Kidney epithelial cell (primary cell): ENCODE data around the gene OR52W1. TPM values are rescaled to one million over a fixed set of nuclear protein-coding genes. Genes with fewer than 3 reads are reported as not detected.
"Not testable (repeated sequence)": the region's sequence is repeated elsewhere in the genome, so short reads cannot be mapped to it uniquely, and the experiment has no call there.

Experiments used
- DNase-seq: peaks from one replicate; pipeline ENCODE4 v3.0.0-alpha.2; 2010; ENCODE audit warnings: low read depth
- H3K27me3 ChIP-seq: 2 replicates; pipeline ENCODE4 v1.6.0; 2011; ENCODE audit warnings: low read length; ENCODE audit not compliant: control insufficient read depth, insufficient read depth
- H3K36me3 ChIP-seq: 2 replicates; pipeline ENCODE4 v1.5.1; 2011; ENCODE audit warnings: low read length; ENCODE audit not compliant: control insufficient read depth, insufficient read depth
- H3K4me3 ChIP-seq: 2 replicates; pipeline ENCODE4 v1.5.1; 2011; ENCODE audit warnings: low read depth, mild to moderate bottlenecking, control low read depth, low read length
- total RNA-seq: library from RNA; depleted of rRNA; stranded (reverse); fragments of >200 nt; gene quantifications from 2 replicates; pipeline ENCODE4 v1.2.3, GENCODE V29; 2015
- TF ChIP-seq, protein P1 (sequence below): IDR thresholded peaks from 2 replicates; pipeline ENCODE4 v1.5.1; 2011; ENCODE audit warnings: mild to moderate bottlenecking, moderate library complexity, low read length, control low read depth, inconsistent platforms; ENCODE audit not compliant: insufficient read depth, poor library complexity, severe bottlenecking

Gene OR52W1
- total RNA-seq, 1 donor from 2014 or later: not detected

DNA sequence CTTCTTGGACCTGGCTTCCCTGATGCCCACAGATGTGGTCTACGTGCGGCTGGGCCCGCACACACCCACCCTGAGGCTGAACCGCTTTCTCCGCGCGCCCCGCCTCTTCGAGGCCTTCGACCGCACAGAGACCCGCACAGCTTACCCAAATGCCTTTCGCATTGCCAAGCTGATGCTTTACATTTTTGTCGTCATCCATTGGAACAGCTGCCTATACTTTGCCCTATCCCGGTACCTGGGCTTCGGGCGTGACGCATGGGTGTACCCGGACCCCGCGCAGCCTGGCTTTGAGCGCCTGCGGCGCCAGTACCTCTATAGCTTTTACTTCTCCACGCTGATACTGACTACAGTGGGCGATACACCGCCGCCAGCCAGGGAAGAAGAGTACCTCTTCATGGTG is 41.1 kb downstream of the OR52W1 start:
- Histone ChIP-seq H3K4me3 (no peak overlapping the region), H3K27me3 (no peaks in the 10 kb centered on the region), H3K36me3 (no peaks in the 10 kb centered on the region)
- TF ChIP-seq, protein P1, sequence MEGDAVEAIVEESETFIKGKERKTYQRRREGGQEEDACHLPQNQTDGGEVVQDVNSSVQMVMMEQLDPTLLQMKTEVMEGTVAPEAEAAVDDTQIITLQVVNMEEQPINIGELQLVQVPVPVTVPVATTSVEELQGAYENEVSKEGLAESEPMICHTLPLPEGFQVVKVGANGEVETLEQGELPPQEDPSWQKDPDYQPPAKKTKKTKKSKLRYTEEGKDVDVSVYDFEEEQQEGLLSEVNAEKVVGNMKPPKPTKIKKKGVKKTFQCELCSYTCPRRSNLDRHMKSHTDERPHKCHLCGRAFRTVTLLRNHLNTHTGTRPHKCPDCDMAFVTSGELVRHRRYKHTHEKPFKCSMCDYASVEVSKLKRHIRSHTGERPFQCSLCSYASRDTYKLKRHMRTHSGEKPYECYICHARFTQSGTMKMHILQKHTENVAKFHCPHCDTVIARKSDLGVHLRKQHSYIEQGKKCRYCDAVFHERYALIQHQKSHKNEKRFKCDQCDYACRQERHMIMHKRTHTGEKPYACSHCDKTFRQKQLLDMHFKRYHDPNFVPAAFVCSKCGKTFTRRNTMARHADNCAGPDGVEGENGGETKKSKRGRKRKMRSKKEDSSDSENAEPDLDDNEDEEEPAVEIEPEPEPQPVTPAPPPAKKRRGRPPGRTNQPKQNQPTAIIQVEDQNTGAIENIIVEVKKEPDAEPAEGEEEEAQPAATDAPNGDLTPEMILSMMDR: no peak
- no peak for DNase-seq

GRCh38 chr11:6240781-6241180 is 41.8 kb downstream of the OR52W1 start:
- H3K36me3 ChIP-seq: no peaks in the 10 kb centered on the region
- no peaks in the 10 kb centered on the region for H3K27me3 ChIP-seq
- TF ChIP-seq, protein P1: no peak
- no peak for DNase-seq
- H3K4me3 ChIP-seq: no peak overlapping the region

DNA sequence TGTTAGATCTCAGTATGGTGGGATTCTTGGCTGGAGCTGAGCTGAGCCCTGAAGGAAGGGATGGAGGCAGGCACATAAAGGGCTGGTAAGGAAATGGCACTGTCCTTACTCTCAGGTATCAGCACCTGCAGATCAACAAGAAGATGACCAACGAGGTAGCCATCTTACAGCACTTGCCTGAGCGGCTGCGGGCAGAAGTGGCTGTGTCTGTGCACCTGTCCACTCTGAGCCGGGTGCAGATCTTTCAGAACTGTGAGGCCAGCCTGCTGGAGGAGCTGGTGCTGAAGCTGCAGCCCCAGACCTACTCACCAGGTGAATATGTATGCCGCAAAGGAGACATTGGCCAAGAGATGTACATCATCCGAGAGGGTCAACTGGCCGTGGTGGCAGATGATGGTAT is 42.3 kb downstream of the OR52W1 start:
- no peak for DNase-seq
- TF ChIP-seq, protein P1: no peak
- Histone ChIP-seq H3K36me3 (no peaks in the 10 kb centered on the region), H3K4me3 (no peak overlapping the region), H3K27me3 (no peaks in the 10 kb centered on the region)

DNA sequence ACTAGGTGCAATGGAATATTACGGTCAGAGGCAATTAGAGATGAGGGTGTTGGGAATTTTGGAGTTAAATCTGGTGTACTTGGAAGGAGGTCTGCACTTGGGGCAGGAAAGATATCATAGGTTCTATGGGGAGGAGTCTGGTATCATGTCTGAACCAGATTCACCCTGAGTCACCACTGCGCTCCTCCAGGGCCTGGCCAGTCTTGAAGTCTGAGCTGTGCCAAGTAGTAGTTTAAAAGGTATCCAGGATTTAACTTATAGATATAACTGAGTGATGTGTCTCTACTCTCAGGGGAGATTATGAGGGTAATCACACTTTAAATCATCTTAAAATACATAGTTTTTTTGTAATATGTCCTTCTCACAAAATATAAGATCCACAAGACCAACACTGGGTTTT is 46.5 kb downstream of the OR52W1 start:
- TF ChIP-seq, protein P1: no peak

DNA sequence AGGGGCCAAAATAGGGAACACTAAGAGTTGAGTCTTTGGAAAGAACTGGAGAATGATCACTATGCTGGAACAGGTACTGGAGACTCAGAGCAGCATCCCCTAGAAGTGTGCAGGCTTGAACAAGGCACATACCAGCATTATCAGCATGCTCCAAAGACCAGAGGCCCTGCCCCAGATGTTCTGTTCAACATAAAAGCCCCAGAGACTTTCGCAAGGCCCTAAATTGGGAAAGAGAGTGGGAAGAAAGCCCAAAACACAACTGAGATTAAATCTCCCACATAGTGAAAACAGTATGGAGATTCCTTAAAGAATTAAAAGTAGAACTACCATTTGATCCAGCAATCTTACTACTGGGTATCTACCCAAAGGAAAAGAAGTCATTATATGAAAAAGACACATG is 49.2 kb downstream of the OR52W1 start:
- Histone ChIP-seq H3K27me3 (no peaks in the 10 kb centered on the region), H3K4me3 (no peak overlapping the region), H3K36me3 (no peaks in the 10 kb centered on the region)
- TF ChIP-seq, protein P1: no peak
- no peak for DNase-seq

More for the DNA sequence above, 46.5 kb downstream of the OR52W1 start:
- H3K4me3 ChIP-seq: no peak overlapping the region
- H3K36me3 ChIP-seq: no peaks in the 10 kb centered on the region
- no peaks in the 10 kb centered on the region for H3K27me3 ChIP-seq
- DNase-seq: no peak

DNA sequence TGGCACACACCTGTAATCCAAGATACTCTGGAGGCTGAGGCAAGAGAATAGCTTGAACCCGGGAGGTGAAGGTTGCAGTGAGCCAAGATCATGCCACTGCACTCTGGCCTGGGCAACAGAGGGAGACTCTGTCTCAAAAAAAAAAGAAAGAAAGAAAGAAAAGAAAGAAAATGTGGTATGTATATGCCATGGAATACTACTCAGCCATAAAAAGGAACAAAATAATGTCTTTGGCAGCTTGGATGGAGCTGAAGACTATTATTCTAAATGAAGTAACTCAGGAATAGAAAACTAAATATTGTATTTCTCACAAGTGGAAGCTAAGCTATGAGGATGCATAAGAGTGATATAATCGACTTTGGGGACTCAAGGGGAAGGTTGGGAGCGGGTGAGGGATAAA is 49.9 kb downstream of the OR52W1 start:
- not testable (repeated sequence) for DNase-seq, H3K27me3 ChIP-seq, H3K4me3 ChIP-seq, H3K36me3 ChIP-seq

Other genes starting within 250 kb of the OR52W1 start
- not detected in 2 replicates for gene OR56A5, start 230.7 kb upstream of the OR52W1 start, total RNA-seq
- gene OR52L1, start 212.2 kb upstream of the OR52W1 start, total RNA-seq: not detected in 2 replicates
- gene OR56A4, start 192.3 kb upstream of the OR52W1 start, total RNA-seq: not detected in 2 replicates
- not detected in 2 replicates for gene OR56A1, start 168.5 kb upstream of the OR52W1 start, total RNA-seq
- gene OR56B4, start 91.5 kb upstream of the OR52W1 start, total RNA-seq: not detected in 2 replicates
- gene OR52B2, start 28.9 kb upstream of the OR52W1 start, total RNA-seq: not detected in 2 replicates
- gene C11orf42, start 6.3 kb downstream of the OR52W1 start, total RNA-seq: not detected in 2 replicates
- gene FHIP1B, start 35.4 kb downstream of the OR52W1 start, total RNA-seq: 33.0 and 34.0 TPM in 2 replicates
- 0.14 and 0.54 TPM in 2 replicates for gene CNGA4, start 39.9 kb downstream of the OR52W1 start, total RNA-seq
- 0.21 TPM in 1 of 2 replicates, not detected in the other for gene CCKBR, start 60.6 kb downstream of the OR52W1 start, total RNA-seq
- 93.7 and 119 TPM in 2 replicates for gene CAVIN3, start 121.3 kb downstream of the OR52W1 start, total RNA-seq
- 25.7 and 28.4 TPM in 2 replicates for gene SMPD1, start 191.2 kb downstream of the OR52W1 start, total RNA-seq
- gene APBB1, start 219.9 kb downstream of the OR52W1 start, total RNA-seq: 26.9 and 29.6 TPM in 2 replicates
- 0.13 and 0.34 TPM in 2 replicates for gene HPX, start 241.8 kb downstream of the OR52W1 start, total RNA-seq